H1 (cell line): ENCODE measurements around the gene CCL8. TPM values are rescaled to one million over a fixed set of nuclear protein-coding genes. Genes with fewer than 3 reads are reported as not detected.

Source experiments
- CTCF ChIA-PET: fragments of 300-600 bp; sonication (Branson Sonifier 250); formaldehyde crosslinking; loops from one replicate; lab custom pipeline; 2021; ENCODE audit not compliant: partially characterized antibody; lab: Charles Lee
- POLR2A ChIA-PET: fragments of 300-600 bp; sonication (Branson Sonifier 250); formaldehyde crosslinking; loops from one replicate; lab custom pipeline; 2021; ENCODE audit warnings: inconsistent platforms; ENCODE audit not compliant: partially characterized antibody; lab: Charles Lee
- DNase-seq, 2 experiments: peaks; one replicate each; pipeline versions ENCODE4 v3.0.0 to v3.0.0-alpha.2; 2010 to 2022; ENCODE audit warnings: low spot score in 2 of 2, low read depth in 1 of 2, mixed read lengths in 1 of 2
- FAIRE-seq: peaks from 2 replicates; lab custom pipeline; 2011; peaks lifted over from hg19 to GRCh38; lab: Jason Lieb, UNC
- H2AFZ ChIP-seq: 2 replicates; pipeline ENCODE4 v1.8.1; 2012; ENCODE audit warnings: low read length, inconsistent platforms
- H2AK5ac ChIP-seq: 2 replicates; pipeline ENCODE4 v1.6.1; 2013; ENCODE audit warnings: low read depth, low read length
- H2BK120ac ChIP-seq: replicated peaks from 2 replicates; pipeline ENCODE3; 2013; ENCODE audit warnings: low read depth, low read length, inconsistent platforms
- H2BK12ac ChIP-seq: 2 replicates; pipeline ENCODE4 v1.6.1; 2013; ENCODE audit warnings: low read depth, low read length
- H2BK15ac ChIP-seq: 2 replicates; pipeline ENCODE4 v1.6.1; 2013; ENCODE audit warnings: low read length
- H2BK20ac ChIP-seq: 2 replicates; pipeline ENCODE4 v1.6.1; 2013; ENCODE audit warnings: low read length
- H2BK5ac ChIP-seq: 2 replicates; pipeline ENCODE4 v1.6.1; 2013; ENCODE audit warnings: low read depth, low read length
- H3K14ac ChIP-seq: 2 replicates; pipeline ENCODE4 v1.6.1; 2013; ENCODE audit warnings: inconsistent platforms; ENCODE audit not compliant: insufficient read length
- H3K18ac ChIP-seq: 2 replicates; pipeline ENCODE4 v1.6.1; 2013; ENCODE audit warnings: low read length; ENCODE audit errors: extremely low read depth
- H3K23ac ChIP-seq: 2 replicates; pipeline ENCODE4 v1.6.1; 2013; ENCODE audit warnings: inconsistent platforms; ENCODE audit not compliant: insufficient read length
- H3K23me2 ChIP-seq: 2 replicates; pipeline ENCODE4 v1.6.1; 2013; ENCODE audit warnings: low read depth, low read length
- H3K27ac ChIP-seq: 2 replicates; pipeline ENCODE4 v1.6.1; 2011; ENCODE audit warnings: low read depth, low read length, inconsistent platforms
- H3K27me3 ChIP-seq, 4 experiments: replicated peaks in 1 of 4; 1 replicate in 1 of 4; 2 replicates in 3 of 4; pipeline versions ENCODE4 v1.6.1 to v1.8.1; 2011 to 2013; ENCODE audit warnings: low read length in 3 of 4, mild to moderate bottlenecking in 3 of 4, inconsistent platforms in 2 of 4, mixed read lengths in 2 of 4, moderate library complexity in 1 of 4; ENCODE audit not compliant: control insufficient read depth in 3 of 4, insufficient read depth in 3 of 4; ENCODE audit errors: extremely low read depth in 1 of 4
- H3K36me3 ChIP-seq, 4 experiments: 2 replicates each; pipeline versions ENCODE4 v1.6.1 to v1.8.1; 2011 to 2013; ENCODE audit warnings: mild to moderate bottlenecking in 4 of 4, low read length in 3 of 4, moderate library complexity in 2 of 4, control low read depth in 1 of 4, inconsistent platforms in 1 of 4; ENCODE audit not compliant: insufficient read depth in 4 of 4, control insufficient read depth in 2 of 4
- H3K4ac ChIP-seq: replicated peaks from 2 replicates; pipeline ENCODE3; 2013; ENCODE audit warnings: low read length, low read depth, mixed read lengths, inconsistent platforms; ENCODE audit not compliant: insufficient read length
- H3K4me1 ChIP-seq, 4 experiments: replicated peaks in 1 of 4; 1 replicate in 1 of 4; 2 replicates in 3 of 4; pipeline versions ENCODE4 v1.6.1 to v1.8.1; 2011 to 2013; ENCODE audit warnings: low read length in 3 of 4, inconsistent platforms in 2 of 4, mixed read lengths in 1 of 4; ENCODE audit not compliant: insufficient read depth in 4 of 4, control insufficient read depth in 3 of 4
- H3K4me2 ChIP-seq, 2 experiments: 2 replicates each; pipeline versions ENCODE4 v1.6.1 to v1.8.1; 2011 to 2013; ENCODE audit warnings: low read depth in 2 of 2, low read length in 2 of 2, control low read depth in 1 of 2, inconsistent platforms in 1 of 2, mild to moderate bottlenecking in 1 of 2; ENCODE audit not compliant: insufficient read depth in 1 of 2
- H3K4me3 ChIP-seq, 4 experiments: fragments of 200-600, 300-600 bp in 1 of 4; sonication (generic), shearing (Covaris generic), sonication (Bioruptor Twin) in 1 of 4; 2 replicates each; pipeline versions ENCODE4 v1.5.1 to v1.8.1; 2011 to 2016; ENCODE audit warnings: low read length in 4 of 4, low read depth in 3 of 4, control low read depth in 2 of 4, inconsistent platforms in 2 of 4, mild to moderate bottlenecking in 2 of 4, mixed read lengths in 1 of 4, moderate library complexity in 1 of 4; ENCODE audit not compliant: insufficient read depth in 2 of 4; ENCODE audit errors: extremely low read depth in 1 of 4
- H3K56ac ChIP-seq: replicated peaks from 2 replicates; pipeline ENCODE3; 2013; ENCODE audit warnings: low read depth, mild to moderate bottlenecking, mixed read lengths, low read length, inconsistent platforms; ENCODE audit not compliant: insufficient read length
- H3K79me1 ChIP-seq: 2 replicates; pipeline ENCODE4 v1.6.1; 2013; ENCODE audit warnings: low read depth, low read length, control low read depth
- H3K79me2 ChIP-seq, 2 experiments: 2 replicates each; pipeline versions ENCODE4 v1.6.1 to v1.8.1; 2012 to 2013; ENCODE audit warnings: low read length in 2 of 2, mild to moderate bottlenecking in 2 of 2, inconsistent platforms in 1 of 2; ENCODE audit not compliant: insufficient read depth in 2 of 2, control insufficient read depth in 1 of 2
- H3K9ac ChIP-seq, 4 experiments: replicated peaks in 1 of 4; 1 replicate in 1 of 4; 2 replicates in 3 of 4; pipeline versions ENCODE4 v1.6.1 to v1.8.1; 2011 to 2013; ENCODE audit warnings: low read depth in 3 of 4, low read length in 3 of 4, control low read depth in 2 of 4, mild to moderate bottlenecking in 2 of 4, moderate library complexity in 2 of 4, inconsistent platforms in 1 of 4; ENCODE audit errors: extremely low read depth in 1 of 4
- H3K9me3 ChIP-seq, 2 experiments: 2 replicates each; pipeline versions ENCODE4 v1.6.1 to v1.8.1; 2012 to 2013; ENCODE audit warnings: mild to moderate bottlenecking in 2 of 2, moderate library complexity in 2 of 2, control low read depth in 1 of 2, inconsistent platforms in 1 of 2, low read depth in 1 of 2, low read length in 1 of 2, mixed read lengths in 1 of 2; ENCODE audit not compliant: insufficient read depth in 2 of 2
- H4K20me1 ChIP-seq, 2 experiments: replicated peaks in 1 of 2; 2 replicates each; pipeline versions ENCODE3 to v1.8.1; 2011 to 2013; ENCODE audit warnings: inconsistent platforms in 2 of 2, low read length in 2 of 2, mild to moderate bottlenecking in 1 of 2; ENCODE audit not compliant: insufficient read depth in 2 of 2, control insufficient read depth in 1 of 2
- H4K5ac ChIP-seq: 2 replicates; pipeline ENCODE4 v1.6.1; 2013; ENCODE audit warnings: low read length, low read depth, mixed read lengths, inconsistent platforms; ENCODE audit not compliant: insufficient read length
- H4K8ac ChIP-seq: 2 replicates; pipeline ENCODE4 v1.8.0; 2013; ENCODE audit warnings: mild to moderate bottlenecking, moderate library complexity, low read length, inconsistent platforms; ENCODE audit not compliant: insufficient read depth; ENCODE audit errors: extremely low read depth
- H4K91ac ChIP-seq: replicated peaks from 2 replicates; pipeline ENCODE3; 2013; ENCODE audit warnings: low read length, mixed read lengths, inconsistent platforms; ENCODE audit not compliant: insufficient read length
- ATF3 ChIP-seq: IDR thresholded peaks from 2 replicates; pipeline ENCODE4 v1.6.1; 2011; ENCODE audit warnings: low read depth, mild to moderate bottlenecking, low read length; ENCODE audit not compliant: insufficient read depth
- CEBPB ChIP-seq: IDR thresholded peaks from 2 replicates; pipeline ENCODE4 v1.6.1; 2012; ENCODE audit warnings: low read depth, low read length
- CHD1 ChIP-seq: IDR thresholded peaks from 2 replicates; pipeline ENCODE4 v1.6.1; 2012; ENCODE audit warnings: low read depth, low read length, improper control_type of control experiment
- CTCF ChIP-seq, 3 experiments: IDR thresholded peaks; 1 replicate in 2 of 3; 2 replicates in 1 of 3; pipeline versions ENCODE4 v1.5.1 to v1.6.1; 2011; ENCODE audit warnings: low read length in 3 of 3, mild to moderate bottlenecking in 3 of 3, inconsistent platforms in 2 of 3, low read depth in 1 of 3, moderate library complexity in 1 of 3; ENCODE audit not compliant: insufficient read depth in 1 of 3; ENCODE audit errors: control extremely low read depth in 1 of 3
- EZH2 ChIP-seq: fragments of 200-600 bp; sonication (generic); IDR thresholded peaks from 2 replicates; pipeline ENCODE4 v1.7.1; 2012; ENCODE audit warnings: low read depth, mild to moderate bottlenecking, moderate library complexity, low read length, inconsistent platforms; ENCODE audit not compliant: severe bottlenecking
- JUN ChIP-seq: IDR thresholded peaks from 2 replicates; pipeline ENCODE4 v1.6.1; 2011; ENCODE audit warnings: low read depth, mild to moderate bottlenecking, improper control_type of control experiment, low read length
- MAX ChIP-seq: IDR thresholded peaks from 2 replicates; pipeline ENCODE4 v1.6.1; 2012; ENCODE audit warnings: inconsistent platforms
- SIN3A ChIP-seq, 2 experiments: IDR thresholded peaks in 1 of 2; conservative IDR thresholded peaks in 1 of 2; 2 replicates each; pipeline ENCODE4 v1.6.1; 2011 to 2012; ENCODE audit warnings: low read length in 2 of 2, improper control_type of control experiment in 1 of 2, low read depth in 1 of 2, mild to moderate bottlenecking in 1 of 2
- SRF ChIP-seq: IDR thresholded peaks from 2 replicates; pipeline ENCODE4 v1.6.1; 2011; ENCODE audit warnings: mild to moderate bottlenecking, low read depth, low read length, moderate library complexity
- TCF12 ChIP-seq: IDR thresholded peaks from 2 replicates; pipeline ENCODE4 v1.6.1; 2011; ENCODE audit warnings: low read depth, mild to moderate bottlenecking, low read length
- TEAD4 ChIP-seq: IDR thresholded peaks from 2 replicates; pipeline ENCODE4 v1.6.1; 2012; ENCODE audit warnings: low read depth, low read length, inconsistent platforms, mixed read lengths
- WGBS, 2 experiments: shearing (Covaris generic) in 1 of 2; methylation state at CpG; one replicate each; pipeline versions ENCODE4 v1.1.6 to v1.1.7; 2013 to 2015; ENCODE audit warnings: low lambda C conversion rate in 2 of 2, mixed read lengths in 2 of 2, inconsistent platforms in 1 of 2, low coverage in 1 of 2, missing lambda C conversion rate in 1 of 2; ENCODE audit not compliant: insufficient replicate concordance in 2 of 2, insufficient coverage in 1 of 2, insufficient read length in 1 of 2; ENCODE audit errors: extremely low coverage in 1 of 2, missing lambda C conversion rate in 1 of 2; 5-methylcytosine and 5-hydroxymethylcytosine counted together
- polyA plus RNA-seq, 7 experiments: library from polyadenylated mRNA; depleted of rRNA in 3 of 7; stranded (reverse) in 5 of 7; unstranded in 2 of 7; fragments of >200 nt in 5 of 7; fragments of 200-250 nt in 2 of 7; gene quantifications; 1 replicate in 5 of 7; 2 replicates in 1 of 7; 4 replicates in 1 of 7; pipeline versions ENCODE4 v1.2.1 to v1.2.3, GENCODE V29; 2011 to 2013; ENCODE audit warnings: missing spikeins in 2 of 7, mixed read lengths in 2 of 7
- total RNA-seq: library from RNA; stranded (reverse); fragmentation: NEBNext Ultra II Directional; extraction: Animal tissue kit (Norgen Biotek cat#: 25700); gene quantifications from 2 replicates; pipeline ENCODE4 v1.2.1, GENCODE V29; 2021

Gene CCL8
- total and polyA plus RNA-seq, 2 of the 8 experiments (the other 6 are each of a cell fraction or from before 2014, with no cell fraction given) = not detected

- H2BK20ac ChIP-seq = no peak overlapping the region
- no peak overlapping the region for H2BK12ac ChIP-seq
- H3K36me3 ChIP-seq = no peaks in the 10 kb centered on the region
- H3K27ac ChIP-seq = no peak overlapping the region
- no peak overlapping the region for H4K91ac ChIP-seq
- no peak overlapping the region for H3K23ac ChIP-seq
- CTCF ChIA-PET = interaction anchor here (0.8 to 15.7 kb wide), 4 partner anchors 19 to 162 kb away, joined by 3 to 442 read pairs (median 4); no protein-coding TSS in a partner anchor
- FAIRE-seq = no peak
- no peaks in the 10 kb centered on the region; the same call in 1 of the 2 replicates for H3K23me2 ChIP-seq
- H4K5ac ChIP-seq = no peak overlapping the region
- no peaks in the 10 kb centered on the region for H3K79me2 ChIP-seq
- no peak overlapping the region for H2AK5ac ChIP-seq
- POLR2A ChIA-PET = no interaction called here
- H3K14ac ChIP-seq = no peak overlapping the region
- H3K9ac ChIP-seq = no peak overlapping the region
- H3K18ac ChIP-seq = no peak overlapping the region
- no peak overlapping the region for H2BK15ac ChIP-seq
- no peaks in the 10 kb centered on the region for H3K4me1 ChIP-seq
- H3K4me2 ChIP-seq = no peak overlapping the region
- H2AFZ ChIP-seq = no peak overlapping the region
- H2BK5ac ChIP-seq = no peak overlapping the region
- H4K20me1 ChIP-seq = no peaks in the 10 kb centered on the region
- WGBS, 2 experiments = 88% methylated on average over 2 of the region's 2 CpGs; no CpG with 5 or more reads in 1 of the 2 experiments
- H3K56ac ChIP-seq = no peak overlapping the region
- no peaks in the 10 kb centered on the region for H3K79me1 ChIP-seq
- no peak overlapping the region for H2BK120ac ChIP-seq
- H3K9me3 ChIP-seq = no peaks in the 10 kb centered on the region
- H3K4me3 ChIP-seq = no peak overlapping the region
- no peaks in the 10 kb centered on the region for H3K27me3 ChIP-seq
- H4K8ac ChIP-seq = no peak overlapping the region
- DNase-seq = no peak
- no peak overlapping the region for H3K4ac ChIP-seq
- no peak for TF ChIP-seq MAX
- no peak for TF ChIP-seq ATF3
- TF ChIP-seq SIN3A (conservative IDR thresholded peaks at IDR 0.05 in 1 of 2, IDR thresholded peaks at IDR 0.05 in 1 of 2; ENCODE audit: low read depth in 1 of 2, low read length in 2 of 2) = no peak
- TF ChIP-seq CEBPB = no peak
- TF ChIP-seq EZH2 = no peak
- no peak for TF ChIP-seq JUN
- TF ChIP-seq TEAD4 = no peak
- TF ChIP-seq TCF12 = no peak
- TF ChIP-seq CTCF (IDR thresholded peaks at IDR 0.05; ENCODE audit: control extremely low read depth in 1 of 3, insufficient read depth in 1 of 3, low read depth in 1 of 3, low read length in 3 of 3) = no peak
- no peak for TF ChIP-seq SRF
- TF ChIP-seq CHD1 = no peak
These were observed 45.5 kb downstream of the CCL8 start for GRCh38 chr17:34364751-34365150.
